NB4 (cell line): Measurements from ENCODE around the gene RAB11B.
A peak's percentile ranks its signal among the peaks of the same experiment; 100 is the strongest.

Source experiments
- DNase-seq: peaks from one replicate; pipeline ENCODE4 v3.0.0; 2010; ENCODE audit warnings: low read depth
- H3K4me3 ChIP-seq: one replicate; pipeline ENCODE4 v1.5.1; 2011; ENCODE audit warnings: mild to moderate bottlenecking, low read depth, low read length, moderate library complexity
- MYC ChIP-seq: IDR thresholded peaks from 2 replicates; pipeline ENCODE4 v1.6.1; 2011; ENCODE audit warnings: low read depth, low read length
- POLR2A ChIP-seq: IDR thresholded peaks from 2 replicates; pipeline ENCODE4 v1.6.1; 2011; ENCODE audit warnings: mild to moderate bottlenecking; ENCODE audit not compliant: insufficient read length; ENCODE audit errors: extremely low read depth
- TF ChIP-seq, protein P1 (sequence below): IDR thresholded peaks from one replicate; pipeline ENCODE4 v1.5.1; 2012; ENCODE audit warnings: low read depth, low read length
- TF ChIP-seq, protein P2 (sequence below): IDR thresholded peaks from 2 replicates; pipeline ENCODE4 v1.6.1; 2011; ENCODE audit warnings: low read depth, low read length

The RAB11B gene

DNA sequence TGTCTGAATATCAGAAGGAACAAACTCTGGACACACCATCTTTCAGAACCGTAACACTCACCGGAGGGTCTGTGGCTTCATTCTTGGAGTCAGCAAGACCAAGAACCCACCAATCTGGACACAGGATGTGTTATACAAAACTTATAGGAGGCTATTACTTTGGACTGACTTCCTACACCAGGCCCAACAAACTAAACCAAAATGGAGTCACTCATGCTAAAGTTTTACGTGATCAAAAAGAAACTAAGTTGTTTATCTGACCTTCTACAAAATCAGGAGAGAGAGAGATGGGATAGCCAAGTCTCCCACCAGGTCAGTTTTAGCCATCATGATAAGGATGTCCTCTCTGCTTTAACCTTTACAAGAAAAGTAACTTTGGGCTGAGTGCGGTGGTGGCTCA lies 3.2 kb upstream of the RAB11B start:
- TF ChIP-seq, protein P1, sequence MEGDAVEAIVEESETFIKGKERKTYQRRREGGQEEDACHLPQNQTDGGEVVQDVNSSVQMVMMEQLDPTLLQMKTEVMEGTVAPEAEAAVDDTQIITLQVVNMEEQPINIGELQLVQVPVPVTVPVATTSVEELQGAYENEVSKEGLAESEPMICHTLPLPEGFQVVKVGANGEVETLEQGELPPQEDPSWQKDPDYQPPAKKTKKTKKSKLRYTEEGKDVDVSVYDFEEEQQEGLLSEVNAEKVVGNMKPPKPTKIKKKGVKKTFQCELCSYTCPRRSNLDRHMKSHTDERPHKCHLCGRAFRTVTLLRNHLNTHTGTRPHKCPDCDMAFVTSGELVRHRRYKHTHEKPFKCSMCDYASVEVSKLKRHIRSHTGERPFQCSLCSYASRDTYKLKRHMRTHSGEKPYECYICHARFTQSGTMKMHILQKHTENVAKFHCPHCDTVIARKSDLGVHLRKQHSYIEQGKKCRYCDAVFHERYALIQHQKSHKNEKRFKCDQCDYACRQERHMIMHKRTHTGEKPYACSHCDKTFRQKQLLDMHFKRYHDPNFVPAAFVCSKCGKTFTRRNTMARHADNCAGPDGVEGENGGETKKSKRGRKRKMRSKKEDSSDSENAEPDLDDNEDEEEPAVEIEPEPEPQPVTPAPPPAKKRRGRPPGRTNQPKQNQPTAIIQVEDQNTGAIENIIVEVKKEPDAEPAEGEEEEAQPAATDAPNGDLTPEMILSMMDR: no peak
- no peak for TF ChIP-seq POLR2A
- no peak for TF ChIP-seq MYC
- TF ChIP-seq, protein P2, sequence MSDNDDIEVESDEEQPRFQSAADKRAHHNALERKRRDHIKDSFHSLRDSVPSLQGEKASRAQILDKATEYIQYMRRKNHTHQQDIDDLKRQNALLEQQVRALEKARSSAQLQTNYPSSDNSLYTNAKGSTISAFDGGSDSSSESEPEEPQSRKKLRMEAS: no peak

DNA sequence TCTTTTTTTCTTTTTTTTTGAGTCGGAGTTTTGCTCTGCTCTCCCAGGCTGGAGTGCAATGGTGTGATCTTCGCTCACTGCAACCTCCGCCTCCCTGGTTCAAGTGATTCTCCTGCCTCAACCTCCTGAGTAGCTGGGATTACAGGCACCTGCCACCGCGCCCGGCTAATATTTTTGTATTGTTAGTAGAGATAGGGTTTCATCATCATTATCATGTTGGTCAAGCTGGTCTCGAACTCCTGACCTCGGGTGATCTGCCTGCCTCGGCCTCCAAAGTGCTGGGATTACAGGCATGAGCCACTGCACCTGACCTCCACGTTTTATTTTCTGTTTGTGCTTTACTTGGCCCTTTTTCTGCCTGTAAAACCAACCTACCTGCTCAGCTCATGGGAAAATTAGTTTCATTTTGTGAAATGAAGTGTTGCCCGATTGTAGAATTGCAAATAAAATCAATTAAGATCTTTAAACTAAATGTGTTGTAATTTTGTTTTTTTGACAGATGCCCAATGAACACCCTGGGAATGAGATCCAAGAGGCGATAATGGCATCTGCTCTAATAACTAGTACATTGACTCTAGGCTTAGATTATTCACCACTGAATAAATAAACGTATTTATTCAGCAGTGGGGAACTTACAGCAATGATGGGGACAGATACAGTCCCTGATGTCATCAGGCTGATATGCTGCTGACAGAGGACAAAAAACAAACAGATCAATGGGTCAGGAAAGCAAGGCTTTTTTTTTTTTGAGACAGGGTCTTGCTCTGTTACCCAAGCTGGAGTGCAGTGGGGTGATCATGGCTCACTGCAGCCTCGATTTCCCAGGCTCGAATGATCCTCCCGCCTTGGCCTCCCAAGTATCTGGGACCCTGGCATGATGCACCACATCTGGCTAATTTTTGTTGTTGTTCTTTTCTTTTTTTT lies 2.2 kb upstream of the RAB11B start:
- TF ChIP-seq, protein P2: no peak
- TF ChIP-seq MYC (no peak), POLR2A (no peak)
- TF ChIP-seq, protein P1: no peak
- peak; percentile 15 for DNase-seq

More for the DNA sequence above, 3.2 kb upstream of the RAB11B start:
- DNase-seq: peak; percentile 7
- no peak overlapping the region for H3K4me3 ChIP-seq

DNA sequence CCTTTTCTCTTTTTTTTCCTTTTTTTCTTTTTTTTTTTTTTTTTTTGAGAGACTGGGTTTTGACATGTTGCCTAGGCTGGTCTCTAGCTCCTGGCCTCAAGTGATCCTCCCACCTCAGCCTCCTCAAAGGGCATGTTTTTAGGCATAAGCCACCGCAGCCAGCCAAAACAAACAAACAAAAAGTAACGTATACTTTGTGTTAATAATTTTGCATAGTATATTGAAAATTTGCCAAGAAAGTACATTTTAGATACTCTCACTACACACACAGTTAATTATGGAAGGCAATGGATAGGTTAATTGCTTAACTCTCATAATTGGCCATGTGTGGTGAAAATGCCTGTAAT lies 1.6 kb upstream of the RAB11B start:
- peak; percentile 7 for DNase-seq
- TF ChIP-seq, protein P1: no peak
- no peak for TF ChIP-seq POLR2A
- TF ChIP-seq, protein P2: no peak
- no peak for TF ChIP-seq MYC
- no peak overlapping the region for H3K4me3 ChIP-seq

More for the DNA sequence above, 2.2 kb upstream of the RAB11B start:
- H3K4me3 ChIP-seq: no peak overlapping the region

DNA sequence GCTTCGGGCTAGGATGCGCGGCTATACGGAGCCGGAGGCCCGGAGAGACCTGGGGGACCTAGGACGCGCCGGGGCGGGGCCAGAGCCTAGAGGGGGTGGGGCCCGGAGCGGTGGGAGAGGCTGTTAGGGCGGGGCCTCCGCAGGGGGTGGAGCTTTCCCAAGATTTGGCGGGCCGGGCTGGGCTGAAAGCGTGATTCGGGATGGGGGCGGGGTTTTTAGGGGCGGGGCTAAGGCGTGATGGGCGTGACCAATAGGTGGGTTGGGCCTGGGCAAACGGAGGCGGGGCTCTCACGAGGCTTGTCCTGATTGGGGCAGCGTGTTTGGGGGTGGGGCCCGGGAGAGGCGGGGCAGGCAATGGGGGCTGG lies 439 bp downstream of the RAB11B start:
- peak; percentile 98 for DNase-seq
- peak overlapping the region; percentile 70 for H3K4me3 ChIP-seq
- TF ChIP-seq POLR2A (peak; percentile 74), MYC (peak; percentile 57)
- TF ChIP-seq, protein P1: no peak
- TF ChIP-seq, protein P2: peak; percentile 81

DNA sequence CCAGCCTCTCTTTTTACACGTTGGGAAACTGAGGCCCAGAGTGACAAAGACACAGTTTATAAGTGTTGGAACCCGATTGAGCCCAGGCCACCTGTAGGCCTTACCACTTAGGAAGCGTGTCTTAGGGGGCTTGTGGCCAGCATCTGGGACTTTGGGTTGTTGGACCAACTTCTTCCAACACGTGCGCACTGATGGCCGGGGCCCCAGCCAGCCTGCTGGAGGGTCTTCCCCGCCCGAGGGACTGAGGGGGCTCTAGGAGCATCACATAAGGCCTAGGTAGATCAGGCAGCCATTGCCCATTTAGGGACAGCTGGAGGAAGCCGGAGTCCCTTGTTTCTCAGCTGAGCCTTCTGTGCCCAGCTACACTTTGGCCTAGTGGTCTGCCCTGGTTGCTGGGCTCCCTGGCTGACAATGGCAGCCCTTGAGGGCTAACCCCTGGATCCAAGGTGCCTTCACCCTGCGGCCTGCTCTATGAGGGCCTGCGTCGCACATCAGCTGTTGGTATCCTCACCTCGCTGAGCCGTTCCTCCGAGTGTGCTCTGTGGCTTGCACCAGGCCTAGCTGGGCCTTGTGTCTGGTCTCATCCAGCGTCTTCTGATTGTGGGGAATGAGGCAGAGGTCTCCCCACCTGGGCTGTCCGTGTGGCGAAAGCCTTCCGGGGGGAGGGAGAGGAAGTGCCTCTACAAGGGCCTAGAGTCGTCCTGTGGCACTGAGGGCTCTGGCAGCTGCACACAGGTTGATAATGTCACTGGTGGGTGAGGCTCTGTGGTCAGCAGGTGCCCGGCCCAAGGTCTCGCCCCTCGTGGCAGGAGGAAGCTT lies 1.2 kb downstream of the RAB11B start:
- TF ChIP-seq POLR2A (no peak), MYC (no peak)
- TF ChIP-seq, protein P1: no peak
- TF ChIP-seq, protein P2: no peak
- peak overlapping the region; percentile 63 for H3K4me3 ChIP-seq
- peak; percentile 47 for DNase-seq
